Liver (tissue), 9 donors: ENCODE measurements around the gene NEK10. TPM values are rescaled to one million over a fixed set of nuclear protein-coding genes. Genes with fewer than 3 reads are reported as not detected.

Source experiments
- DNase-seq: peaks from one replicate; pipeline ENCODE4 v3.0.0-alpha.2; 2017; ENCODE audit warnings: low spot score
- H3K27ac ChIP-seq, 2 donors: one replicate each; pipeline ENCODE4 v1.7.0; 2013; ENCODE audit warnings: inconsistent platforms in 2 of 2, low read length in 2 of 2, control low read depth in 1 of 2, low read depth in 1 of 2, mild to moderate bottlenecking in 1 of 2
- H3K27me3 ChIP-seq, 4 donors: one replicate each; pipeline versions ENCODE4 v1.6.1 to v1.7.0; 2013; ENCODE audit warnings: low read length in 3 of 4, inconsistent platforms in 1 of 4, mild to moderate bottlenecking in 1 of 4, moderate library complexity in 1 of 4; ENCODE audit not compliant: control insufficient read depth in 4 of 4, insufficient read depth in 4 of 4
- H3K36me3 ChIP-seq, 4 donors: one replicate each; pipeline versions ENCODE4 v1.6.1 to v1.7.0; 2013; ENCODE audit warnings: low read length in 3 of 4, mild to moderate bottlenecking in 3 of 4, low read depth in 1 of 4, moderate library complexity in 1 of 4; ENCODE audit not compliant: control insufficient read depth in 4 of 4, insufficient read depth in 3 of 4
- H3K4me1 ChIP-seq, 4 donors: one replicate each; pipeline versions ENCODE4 v1.6.1 to v1.7.0; 2013; ENCODE audit warnings: low read length in 3 of 4, mild to moderate bottlenecking in 3 of 4, moderate library complexity in 1 of 4; ENCODE audit not compliant: control insufficient read depth in 4 of 4, insufficient read depth in 4 of 4
- H3K4me3 ChIP-seq, 3 donors: one replicate each; pipeline versions ENCODE4 v1.6.1 to v1.7.0; 2013; ENCODE audit warnings: low read length in 3 of 3, control low read depth in 1 of 3, low read depth in 1 of 3, mild to moderate bottlenecking in 1 of 3
- H3K9ac ChIP-seq, 2 donors: one replicate each; pipeline ENCODE4 v1.7.0; 2013; ENCODE audit warnings: low read length in 2 of 2, mild to moderate bottlenecking in 2 of 2, moderate library complexity in 2 of 2, control low read depth in 1 of 2, low read depth in 1 of 2
- H3K9me3 ChIP-seq, 4 donors: one replicate each; pipeline versions ENCODE4 v1.6.1 to v1.7.0; 2013; ENCODE audit warnings: low read length in 3 of 4; ENCODE audit not compliant: control insufficient read depth in 4 of 4
- EGR1 ChIP-seq, 2 donors: IDR thresholded peaks; 2 replicates each; pipeline ENCODE4 v1.6.1; 2016 to 2018; ENCODE audit warnings: antibody characterized with exemption in 2 of 2, low read depth in 2 of 2
- FOXA1 ChIP-seq: IDR thresholded peaks from 2 replicates; pipeline ENCODE4 v1.6.1; 2016; ENCODE audit warnings: antibody characterized with exemption
- FOXA2 ChIP-seq: IDR thresholded peaks from 2 replicates; pipeline ENCODE4 v1.6.1; 2016; ENCODE audit warnings: antibody characterized with exemption
- GABPA ChIP-seq, 2 donors: IDR thresholded peaks in 1 of 2; conservative IDR thresholded peaks in 1 of 2; 2 replicates each; pipeline ENCODE4 v1.6.1; 2016; ENCODE audit warnings: antibody characterized with exemption in 2 of 2, mild to moderate bottlenecking in 1 of 2, moderate library complexity in 1 of 2
- HNF4A ChIP-seq, 2 donors: conservative IDR thresholded peaks; 2 replicates each; pipeline ENCODE4 v1.6.1; 2016; ENCODE audit warnings: antibody characterized with exemption in 2 of 2, mild to moderate bottlenecking in 2 of 2
- HNF4G ChIP-seq: IDR thresholded peaks from 2 replicates; pipeline ENCODE4 v1.6.1; 2016; ENCODE audit warnings: antibody characterized with exemption
- JUND ChIP-seq, 2 donors: IDR thresholded peaks; 2 replicates each; pipeline ENCODE4 v1.6.1; 2016; ENCODE audit warnings: antibody characterized with exemption in 2 of 2
- NR2F2 ChIP-seq: IDR thresholded peaks from 2 replicates; pipeline ENCODE4 v1.6.1; 2016; ENCODE audit warnings: antibody characterized with exemption
- RAD21 ChIP-seq, 2 donors: IDR thresholded peaks; 2 replicates each; pipeline ENCODE4 v1.6.1; 2016; ENCODE audit warnings: antibody characterized with exemption in 2 of 2, mild to moderate bottlenecking in 2 of 2
- SP1 ChIP-seq: IDR thresholded peaks from 2 replicates; pipeline ENCODE4 v1.6.1; 2018; ENCODE audit warnings: antibody characterized with exemption, mild to moderate bottlenecking
- TAF1 ChIP-seq: conservative IDR thresholded peaks from 2 replicates; pipeline ENCODE4 v1.6.1; 2016; ENCODE audit warnings: antibody characterized with exemption, mild to moderate bottlenecking
- YY1 ChIP-seq: IDR thresholded peaks from 2 replicates; pipeline ENCODE4 v1.6.1; 2016; ENCODE audit warnings: antibody characterized with exemption, mild to moderate bottlenecking
- WGBS: extraction: QIAGEN DNeasy Blood & Tissue Kit; methylation state at CpG from one replicate; pipeline ENCODE4 v1.1.7; 2013; 5-methylcytosine and 5-hydroxymethylcytosine counted together
- polyA plus RNA-seq, 2 donors: library from polyadenylated mRNA; stranded (reverse) in 1 of 2; unstranded in 1 of 2; fragments of 200-250 nt in 1 of 2; fragments of >200 nt in 1 of 2; fragmentation: Nextera tagmentation in 1 of 2; extraction: Ambion mirVana in 1 of 2; gene quantifications; one replicate each; pipeline versions ENCODE4 v1.2.1 to v1.2.3, GENCODE V29; 2013 to 2015
- total RNA-seq, 2 donors: library from RNA; depleted of rRNA; stranded (reverse); fragments of >200 nt; gene quantifications; one replicate each; pipeline ENCODE4 v1.2.3, GENCODE V29; 2014
- TF ChIP-seq, protein P1 (sequence below): fragments of 150-350 bp; IDR thresholded peaks from 2 replicates; pipeline ENCODE4 v1.5.1; 2017; ENCODE audit warnings: improper control_type of control experiment, low read depth, low read length; ENCODE audit not compliant: missing input control
- TF ChIP-seq, protein P2 (sequence below): IDR thresholded peaks from 2 replicates; pipeline ENCODE4 v1.6.1; 2016; ENCODE audit warnings: antibody characterized with exemption
- TF ChIP-seq, protein P3 (sequence below): IDR thresholded peaks from 2 replicates; pipeline ENCODE4 v1.6.1; 2016; ENCODE audit warnings: antibody characterized with exemption, mild to moderate bottlenecking
- donor health status: healthy.
- donor health status: healthy.
- donor health status: healthy.
- donor health status: healthy.
- donor health status: healthy.

Gene NEK10
- total and polyA plus RNA-seq, 4 donors = 0.23 to 2.1 (median 0.70) TPM; not detected in 1

DNA sequence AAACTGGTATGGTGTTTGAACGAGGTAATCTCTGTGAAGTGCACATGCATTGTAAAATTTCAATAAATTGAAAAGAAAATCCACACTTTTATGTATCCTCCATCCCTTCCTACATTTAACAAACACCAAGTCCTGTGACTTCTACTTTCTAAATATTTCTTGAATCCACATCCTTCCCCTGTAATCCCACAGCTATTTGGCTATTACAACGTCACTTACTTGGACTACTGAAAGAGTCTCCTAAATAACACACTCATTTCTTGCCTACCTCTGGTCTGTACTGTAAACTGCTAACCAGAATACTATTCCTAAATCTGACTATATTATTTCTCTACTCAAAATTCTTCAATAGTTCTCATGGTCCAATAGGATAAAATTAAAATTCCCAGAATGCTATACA is 176.1 kb downstream of the NEK10 start:
- TF ChIP-seq YY1 (no peak), JUND (IDR thresholded peaks at IDR 0.05) (no peak), SP1 (no peak), HNF4G (no peak), GABPA (IDR thresholded peaks at IDR 0.05 in 1 of 2, conservative IDR thresholded peaks at IDR 0.05 in 1 of 2) (no peak), FOXA2 (no peak), EGR1 (IDR thresholded peaks at IDR 0.05; ENCODE audit: low read depth in 2 of 2) (no peak), RAD21 (IDR thresholded peaks at IDR 0.05) (no peak), FOXA1 (no peak)
- TF ChIP-seq, protein P1, sequence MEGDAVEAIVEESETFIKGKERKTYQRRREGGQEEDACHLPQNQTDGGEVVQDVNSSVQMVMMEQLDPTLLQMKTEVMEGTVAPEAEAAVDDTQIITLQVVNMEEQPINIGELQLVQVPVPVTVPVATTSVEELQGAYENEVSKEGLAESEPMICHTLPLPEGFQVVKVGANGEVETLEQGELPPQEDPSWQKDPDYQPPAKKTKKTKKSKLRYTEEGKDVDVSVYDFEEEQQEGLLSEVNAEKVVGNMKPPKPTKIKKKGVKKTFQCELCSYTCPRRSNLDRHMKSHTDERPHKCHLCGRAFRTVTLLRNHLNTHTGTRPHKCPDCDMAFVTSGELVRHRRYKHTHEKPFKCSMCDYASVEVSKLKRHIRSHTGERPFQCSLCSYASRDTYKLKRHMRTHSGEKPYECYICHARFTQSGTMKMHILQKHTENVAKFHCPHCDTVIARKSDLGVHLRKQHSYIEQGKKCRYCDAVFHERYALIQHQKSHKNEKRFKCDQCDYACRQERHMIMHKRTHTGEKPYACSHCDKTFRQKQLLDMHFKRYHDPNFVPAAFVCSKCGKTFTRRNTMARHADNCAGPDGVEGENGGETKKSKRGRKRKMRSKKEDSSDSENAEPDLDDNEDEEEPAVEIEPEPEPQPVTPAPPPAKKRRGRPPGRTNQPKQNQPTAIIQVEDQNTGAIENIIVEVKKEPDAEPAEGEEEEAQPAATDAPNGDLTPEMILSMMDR = no peak
- TF ChIP-seq, protein P2, sequence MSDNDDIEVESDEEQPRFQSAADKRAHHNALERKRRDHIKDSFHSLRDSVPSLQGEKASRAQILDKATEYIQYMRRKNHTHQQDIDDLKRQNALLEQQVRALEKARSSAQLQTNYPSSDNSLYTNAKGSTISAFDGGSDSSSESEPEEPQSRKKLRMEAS = no peak
- TF ChIP-seq, protein P3, sequence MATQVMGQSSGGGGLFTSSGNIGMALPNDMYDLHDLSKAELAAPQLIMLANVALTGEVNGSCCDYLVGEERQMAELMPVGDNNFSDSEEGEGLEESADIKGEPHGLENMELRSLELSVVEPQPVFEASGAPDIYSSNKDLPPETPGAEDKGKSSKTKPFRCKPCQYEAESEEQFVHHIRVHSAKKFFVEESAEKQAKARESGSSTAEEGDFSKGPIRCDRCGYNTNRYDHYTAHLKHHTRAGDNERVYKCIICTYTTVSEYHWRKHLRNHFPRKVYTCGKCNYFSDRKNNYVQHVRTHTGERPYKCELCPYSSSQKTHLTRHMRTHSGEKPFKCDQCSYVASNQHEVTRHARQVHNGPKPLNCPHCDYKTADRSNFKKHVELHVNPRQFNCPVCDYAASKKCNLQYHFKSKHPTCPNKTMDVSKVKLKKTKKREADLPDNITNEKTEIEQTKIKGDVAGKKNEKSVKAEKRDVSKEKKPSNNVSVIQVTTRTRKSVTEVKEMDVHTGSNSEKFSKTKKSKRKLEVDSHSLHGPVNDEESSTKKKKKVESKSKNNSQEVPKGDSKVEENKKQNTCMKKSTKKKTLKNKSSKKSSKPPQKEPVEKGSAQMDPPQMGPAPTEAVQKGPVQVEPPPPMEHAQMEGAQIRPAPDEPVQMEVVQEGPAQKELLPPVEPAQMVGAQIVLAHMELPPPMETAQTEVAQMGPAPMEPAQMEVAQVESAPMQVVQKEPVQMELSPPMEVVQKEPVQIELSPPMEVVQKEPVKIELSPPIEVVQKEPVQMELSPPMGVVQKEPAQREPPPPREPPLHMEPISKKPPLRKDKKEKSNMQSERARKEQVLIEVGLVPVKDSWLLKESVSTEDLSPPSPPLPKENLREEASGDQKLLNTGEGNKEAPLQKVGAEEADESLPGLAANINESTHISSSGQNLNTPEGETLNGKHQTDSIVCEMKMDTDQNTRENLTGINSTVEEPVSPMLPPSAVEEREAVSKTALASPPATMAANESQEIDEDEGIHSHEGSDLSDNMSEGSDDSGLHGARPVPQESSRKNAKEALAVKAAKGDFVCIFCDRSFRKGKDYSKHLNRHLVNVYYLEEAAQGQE = no peak
- Histone ChIP-seq H3K27ac (no peak overlapping the region), H3K9ac (no peak overlapping the region), H3K36me3 (no peaks in the 10 kb centered on the region), H3K4me1 (no peaks in the 10 kb centered on the region), H3K4me3 (no peak overlapping the region), H3K27me3 (no peaks in the 10 kb centered on the region), H3K9me3 (no peaks in the 10 kb centered on the region)
- 81% methylated on average over 2 of the region's 2 CpGs for WGBS
- no peak for DNase-seq

DNA sequence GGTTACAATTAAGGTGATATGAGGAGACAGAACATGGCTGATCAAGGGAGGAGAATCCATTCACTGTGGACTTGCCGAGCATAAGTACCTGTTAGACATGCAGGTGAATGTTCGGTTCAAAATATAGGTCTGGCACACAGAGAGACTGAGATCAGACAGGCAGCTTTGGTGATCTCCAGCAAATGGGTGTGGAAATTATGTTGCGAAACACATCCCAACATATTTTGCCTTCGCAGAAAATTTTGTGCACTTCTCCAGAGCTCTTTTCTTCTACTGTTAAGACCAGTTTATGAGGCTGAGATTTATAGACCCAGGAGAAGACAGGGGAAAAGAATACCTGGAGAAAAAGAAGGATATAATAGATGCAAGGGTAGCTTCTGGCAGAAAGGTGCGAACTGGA is 183.2 kb downstream of the NEK10 start:
- Histone ChIP-seq H3K4me3 (no peak overlapping the region), H3K4me1 (no peaks in the 10 kb centered on the region), H3K27me3 (no peaks in the 10 kb centered on the region), H3K36me3 (no peaks in the 10 kb centered on the region), H3K9me3 (no peaks in the 10 kb centered on the region), H3K9ac (no peak overlapping the region), H3K27ac (no peak overlapping the region)
- 92% methylated on average over 5 of the region's 5 CpGs for WGBS
- no peak for DNase-seq
- no peak for TF ChIP-seq FOXA2
- TF ChIP-seq FOXA1 = no peak

DNA sequence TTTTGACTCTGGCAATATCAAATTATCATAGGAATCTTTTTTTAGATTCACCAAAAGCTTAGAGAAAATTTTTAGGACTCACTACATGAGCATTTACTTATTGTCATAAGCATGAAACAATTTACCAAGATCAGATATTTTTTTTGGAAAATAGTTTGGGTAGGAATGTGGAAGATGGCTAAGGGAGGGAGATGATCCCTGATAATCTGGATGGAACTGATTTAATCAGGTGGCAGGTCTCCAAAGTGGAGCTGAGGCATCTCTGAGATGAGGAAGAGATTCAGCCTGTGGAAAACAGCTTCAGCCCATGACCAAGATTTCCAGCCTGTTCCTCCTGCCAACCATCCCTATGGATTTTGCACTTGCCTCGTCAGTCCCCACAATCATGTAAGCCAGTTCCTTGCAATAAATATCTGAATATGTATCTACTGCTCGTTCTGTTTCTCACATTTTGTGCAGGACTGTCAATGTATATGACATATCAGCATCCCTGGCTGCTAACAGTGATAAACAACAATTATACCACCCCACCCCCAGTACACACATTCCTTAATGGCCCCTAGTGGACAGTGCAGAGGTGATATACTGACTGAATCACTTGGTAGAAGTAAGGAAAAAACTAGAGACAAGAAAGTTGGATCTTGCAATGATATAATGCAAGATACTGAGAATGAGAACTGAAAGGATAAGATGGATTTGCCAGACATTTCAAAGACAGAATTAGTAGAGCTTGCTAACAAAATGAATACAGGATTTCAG is 183.8 kb downstream of the NEK10 start:
- H3K27me3 ChIP-seq = no peaks in the 10 kb centered on the region
- DNase-seq = no peak
- no peaks in the 10 kb centered on the region for H3K36me3 ChIP-seq
- H3K4me3 ChIP-seq = no peak overlapping the region
- 61% methylated on average over 2 of the region's 2 CpGs for WGBS
- H3K9ac ChIP-seq = no peak overlapping the region
- no peaks in the 10 kb centered on the region for H3K4me1 ChIP-seq
- no peak overlapping the region for H3K27ac ChIP-seq
- TF ChIP-seq, protein P1 = no peak
- TF ChIP-seq NR2F2 (no peak), GABPA (IDR thresholded peaks at IDR 0.05 in 1 of 2, conservative IDR thresholded peaks at IDR 0.05 in 1 of 2) (no peak), RAD21 (IDR thresholded peaks at IDR 0.05) (no peak), SP1 (no peak), HNF4A (conservative IDR thresholded peaks at IDR 0.05) (no peak), EGR1 (IDR thresholded peaks at IDR 0.05; ENCODE audit: low read depth in 2 of 2) (no peak), TAF1 (no peak), FOXA2 (no peak)
- TF ChIP-seq, protein P2 = no peak
- H3K9me3 ChIP-seq = no peaks in the 10 kb centered on the region
